ENCODE measurements around the gene XYLB. TPM values are rescaled to one million over a fixed set of nuclear protein-coding genes. Genes with fewer than 3 reads are reported as not detected.
"Not testable (repeated sequence)": the region's sequence is repeated elsewhere in the genome, so short reads cannot be mapped to it uniquely, and the experiment has no call there.

Gene XYLB
- total RNA-seq, 4 donors from 2014 or later, result 2.4 to 5.0 (median 2.5) TPM

DNA sequence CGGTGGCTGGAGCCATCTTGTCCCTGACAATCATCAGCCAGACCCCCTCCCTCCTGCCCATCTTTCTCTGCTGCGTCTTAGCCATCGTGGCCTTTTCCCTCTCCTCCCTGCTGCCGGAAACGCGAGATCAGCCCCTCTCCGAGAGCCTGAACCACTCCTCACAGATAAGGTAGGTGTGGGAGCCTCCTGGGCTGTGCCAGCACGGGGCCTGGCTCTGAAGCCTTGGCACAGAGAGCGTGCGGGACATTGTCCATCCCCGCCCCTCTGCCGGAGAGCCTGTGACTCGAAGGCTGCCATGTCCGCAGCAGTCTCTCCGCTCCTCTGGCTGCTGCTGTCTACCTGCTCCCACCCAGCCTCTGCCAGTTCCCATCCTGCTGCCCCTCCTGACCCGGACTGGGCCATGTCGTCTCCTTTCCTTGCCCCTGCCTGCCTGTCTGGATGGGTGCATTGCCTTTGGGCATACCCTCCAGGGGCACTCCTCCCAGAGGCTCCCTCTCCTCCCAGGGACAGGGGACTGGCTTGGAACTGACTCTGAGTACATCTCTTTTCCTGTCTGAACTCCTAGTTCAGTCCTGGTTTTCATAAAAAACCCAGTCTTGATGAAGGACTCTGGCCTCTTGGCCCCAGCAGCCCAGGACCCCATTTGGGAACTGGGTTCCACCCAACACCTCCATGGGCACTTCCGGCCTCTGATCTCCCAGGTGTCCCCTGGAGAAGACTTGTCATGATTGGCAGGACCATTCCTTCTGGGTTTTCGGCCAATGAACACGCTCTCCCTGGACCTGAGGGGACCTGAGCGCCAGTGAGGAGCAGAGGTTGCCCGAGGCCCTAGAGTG, 30.0 kb upstream of the XYLB start:
- no peaks in the 10 kb centered on the region for H3K4me1 ChIP-seq
- H3K9me3 ChIP-seq, result no peaks in the 10 kb centered on the region
- no peak overlapping the region for H3K4me3 ChIP-seq
- WGBS, 2 donors, result 84 to 89% methylated on average over 10 to 15 of the region's 22 CpGs
- H3K36me3 ChIP-seq, result no peaks in the 10 kb centered on the region
- no peaks in the 10 kb centered on the region for H3K27me3 ChIP-seq
- DNase-seq, result no peak
- intact Hi-C loops (cut with DNase I), result no loop called here
- H3K27ac ChIP-seq, result no peak overlapping the region
- no peak for TF ChIP-seq POLR2A (IDR thresholded peaks at IDR 0.05)
- TF ChIP-seq, protein P1, sequence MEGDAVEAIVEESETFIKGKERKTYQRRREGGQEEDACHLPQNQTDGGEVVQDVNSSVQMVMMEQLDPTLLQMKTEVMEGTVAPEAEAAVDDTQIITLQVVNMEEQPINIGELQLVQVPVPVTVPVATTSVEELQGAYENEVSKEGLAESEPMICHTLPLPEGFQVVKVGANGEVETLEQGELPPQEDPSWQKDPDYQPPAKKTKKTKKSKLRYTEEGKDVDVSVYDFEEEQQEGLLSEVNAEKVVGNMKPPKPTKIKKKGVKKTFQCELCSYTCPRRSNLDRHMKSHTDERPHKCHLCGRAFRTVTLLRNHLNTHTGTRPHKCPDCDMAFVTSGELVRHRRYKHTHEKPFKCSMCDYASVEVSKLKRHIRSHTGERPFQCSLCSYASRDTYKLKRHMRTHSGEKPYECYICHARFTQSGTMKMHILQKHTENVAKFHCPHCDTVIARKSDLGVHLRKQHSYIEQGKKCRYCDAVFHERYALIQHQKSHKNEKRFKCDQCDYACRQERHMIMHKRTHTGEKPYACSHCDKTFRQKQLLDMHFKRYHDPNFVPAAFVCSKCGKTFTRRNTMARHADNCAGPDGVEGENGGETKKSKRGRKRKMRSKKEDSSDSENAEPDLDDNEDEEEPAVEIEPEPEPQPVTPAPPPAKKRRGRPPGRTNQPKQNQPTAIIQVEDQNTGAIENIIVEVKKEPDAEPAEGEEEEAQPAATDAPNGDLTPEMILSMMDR (IDR thresholded peaks at IDR 0.05), result no peak

- no peak for TF ChIP-seq POLR2A (IDR thresholded peaks at IDR 0.05)
- TF ChIP-seq, protein P1 (IDR thresholded peaks at IDR 0.05), result no peak
- Histone ChIP-seq H3K36me3 (no peaks in the 10 kb centered on the region), H3K27ac (no peak overlapping the region), H3K27me3 (no peaks in the 10 kb centered on the region), H3K9me3 (no peaks in the 10 kb centered on the region), H3K4me1 (no peaks in the 10 kb centered on the region), H3K4me3 (no peak overlapping the region)
- intact Hi-C loops (cut with DNase I), result no loop called here
- 71 to 82% methylated on average over 7 of the region's 7 CpGs for WGBS, 2 donors
- no peak for DNase-seq
Observed at GRCh38 chr3:38317192-38317759, 29.3 kb upstream of the XYLB start.

- no peak overlapping the region for H3K27ac ChIP-seq
- no peak for DNase-seq
- intact Hi-C loops (cut with DNase I), result no loop called here
- TF ChIP-seq POLR2A (IDR thresholded peaks at IDR 0.05), result no peak
- TF ChIP-seq, protein P1 (IDR thresholded peaks at IDR 0.05), result no peak
- no peaks in the 10 kb centered on the region for H3K27me3 ChIP-seq
- no peaks in the 10 kb centered on the region for H3K36me3 ChIP-seq
- no peaks in the 10 kb centered on the region for H3K4me1 ChIP-seq
- no peaks in the 10 kb centered on the region for H3K9me3 ChIP-seq
- 79 to 88% methylated on average over 6 to 7 of the region's 8 CpGs for WGBS, 2 donors
- no peak overlapping the region for H3K4me3 ChIP-seq
Observed at GRCh38 chr3:38318766-38319671, 27.6 kb upstream of the XYLB start.

DNA sequence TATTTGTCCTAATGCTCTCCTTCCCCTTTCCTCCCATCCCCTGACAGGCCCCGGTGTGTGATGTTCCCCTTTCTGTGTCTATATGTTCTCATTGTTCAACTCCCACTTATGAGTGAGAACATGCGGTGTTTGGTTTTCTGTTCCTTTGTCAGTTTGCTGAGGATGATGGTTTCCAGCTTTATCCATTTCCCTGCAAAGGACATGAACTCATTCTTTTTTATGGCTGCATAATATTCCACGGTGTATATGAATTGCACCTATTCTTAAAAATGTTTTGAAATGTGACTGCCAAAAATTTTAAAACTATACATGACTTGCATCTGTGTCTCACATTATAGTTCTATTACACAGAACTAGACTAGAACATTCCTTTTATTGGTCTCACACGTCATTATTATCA, 25.9 kb upstream of the XYLB start:
- WGBS, 2 donors, result 86 to 89% methylated on average over 4 of the region's 4 CpGs
- H3K4me1 ChIP-seq; DNase-seq; H3K4me3 ChIP-seq; H3K27me3 ChIP-seq; H3K9me3 ChIP-seq; H3K27ac ChIP-seq; H3K36me3 ChIP-seq; intact Hi-C loops (cut with DNase I): not testable (repeated sequence)

DNA sequence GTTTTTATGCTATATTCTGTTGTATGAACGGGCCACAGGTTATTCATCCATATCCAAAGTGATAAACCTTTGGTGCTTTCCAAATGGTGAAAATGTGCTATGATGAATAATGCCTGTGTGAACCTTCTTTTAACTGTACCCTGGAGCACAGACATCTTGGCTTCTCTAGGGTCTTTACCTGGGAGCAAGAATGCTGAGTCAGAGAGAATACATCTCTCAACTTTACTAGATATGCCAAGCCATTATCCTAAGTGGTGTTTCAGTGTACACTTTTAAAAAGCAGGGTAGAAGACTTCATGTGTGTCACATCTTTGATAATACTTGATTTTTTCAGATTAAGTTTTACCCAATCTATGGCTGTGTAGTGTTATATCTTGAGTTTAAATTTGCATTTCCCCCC, 23.5 kb upstream of the XYLB start:
- intact Hi-C loops (cut with DNase I), result no loop called here
- 73 to 86% methylated on average over 1 of the region's 1 CpG for WGBS, 2 donors
- no peaks in the 10 kb centered on the region for H3K4me1 ChIP-seq
- no peak for DNase-seq
- TF ChIP-seq, protein P1 (IDR thresholded peaks at IDR 0.05), result no peak
- no peak for TF ChIP-seq POLR2A (IDR thresholded peaks at IDR 0.05)
- H3K4me3 ChIP-seq, result no peak overlapping the region
- H3K36me3 ChIP-seq, result no peaks in the 10 kb centered on the region
- no peak overlapping the region for H3K27ac ChIP-seq
- peaks cover 0 to 10% (median 0%) of the 10 kb centered on the region in 4 donors for H3K27me3 ChIP-seq
- peaks cover 0 to 6% (median 0%) of the 10 kb centered on the region in 3 donors for H3K9me3 ChIP-seq

Measured in esophagus squamous epithelium (tissue), 5 donors.